HG02852 (cell line): ENCODE results near the gene ITPK1.
"Not testable (repeated sequence)": the region's sequence is repeated elsewhere in the genome, so short reads cannot be mapped to it uniquely, and the experiment has no call there.

ENCODE experiments used
- ATAC-seq: cut with Tn5 transposase; IDR thresholded peaks from one replicate; pipeline ENCODE4 v1.9.1; 2021; ENCODE audit warnings: mild to moderate bottlenecking, moderate library complexity; ENCODE audit not compliant: unreplicated experiment

Gene ITPK1

DNA sequence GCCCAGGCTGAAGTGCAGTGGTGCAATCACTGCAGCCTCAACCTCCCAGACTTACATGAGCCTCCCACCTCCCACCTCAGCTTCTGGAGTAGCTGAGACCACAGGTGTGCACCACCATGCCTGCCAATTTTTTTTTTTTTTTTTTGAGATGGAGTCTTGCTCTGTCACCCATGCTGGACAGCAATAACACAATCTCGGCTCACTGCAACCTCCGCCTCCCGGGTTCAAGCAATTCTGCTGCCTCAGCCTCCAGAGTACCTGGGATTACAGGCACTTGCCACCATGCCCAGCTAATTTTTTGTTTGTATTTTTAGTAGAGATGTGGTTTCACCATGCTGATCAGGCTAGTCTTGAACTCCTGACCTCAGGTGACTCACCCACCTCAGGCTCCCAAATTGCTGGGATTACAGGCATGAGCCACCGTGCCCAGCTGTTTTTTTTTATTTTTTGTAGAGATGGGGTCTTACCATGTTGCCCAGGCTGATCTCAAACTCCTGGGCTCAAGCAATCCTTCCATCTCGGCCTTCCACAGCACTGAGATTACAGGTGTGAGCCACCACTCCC lies 15.6 kb upstream of the ITPK1 start:
- not testable (repeated sequence) for ATAC-seq

- ATAC-seq: no peak
Measured at GRCh38 chr14:93128725-93129459, 13.2 kb upstream of the ITPK1 start.

GRCh38 chr14:93126111-93126510 lies 10.4 kb upstream of the ITPK1 start:
- no peak for ATAC-seq

DNA sequence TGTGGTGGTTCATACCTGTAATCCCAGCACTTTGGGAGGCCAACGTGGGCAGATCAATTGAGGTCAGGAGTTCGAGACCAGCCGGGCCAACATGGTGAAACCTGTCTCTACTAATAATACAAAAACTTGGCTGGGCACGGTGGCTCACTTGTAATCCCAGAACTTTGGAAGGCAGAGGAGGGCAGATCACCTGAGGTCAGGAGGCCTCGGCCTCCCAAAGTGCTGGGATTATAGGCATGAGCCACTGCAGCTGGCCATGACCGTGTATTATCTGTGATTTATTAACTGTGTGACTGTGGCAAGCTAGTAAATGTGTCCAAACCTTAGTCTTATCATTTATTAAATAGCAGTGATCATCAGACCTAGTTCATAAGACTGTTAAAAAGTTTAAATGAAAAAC lies 7.1 kb upstream of the ITPK1 start:
- ATAC-seq: no peak

- ATAC-seq: no peak
Measured at GRCh38 chr14:93121030-93121834, 5.5 kb upstream of the ITPK1 start.

DNA sequence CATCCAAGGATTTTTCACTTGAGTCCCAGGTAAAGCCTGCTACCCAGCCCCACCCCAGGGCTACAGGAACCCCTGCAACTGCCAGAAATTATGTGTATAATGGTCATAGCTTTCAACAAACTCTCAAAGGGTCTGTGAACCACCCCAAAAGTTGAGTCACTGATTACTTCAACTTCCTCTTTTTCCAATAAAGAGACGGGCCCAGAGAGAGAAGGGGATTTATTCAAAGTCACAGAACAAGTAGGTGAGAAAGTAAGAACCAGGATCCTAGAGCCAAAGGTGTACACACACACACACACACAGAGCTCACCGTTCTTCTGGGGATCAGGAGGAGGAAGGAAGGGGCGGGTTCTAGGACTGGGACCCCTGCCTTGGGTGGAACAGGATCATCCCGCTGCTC lies 4.8 kb upstream of the ITPK1 start:
- ATAC-seq: no peak

GRCh38 chr14:93116676-93117200 lies 1.0 kb upstream of the ITPK1 start:
- ATAC-seq: no peak

DNA sequence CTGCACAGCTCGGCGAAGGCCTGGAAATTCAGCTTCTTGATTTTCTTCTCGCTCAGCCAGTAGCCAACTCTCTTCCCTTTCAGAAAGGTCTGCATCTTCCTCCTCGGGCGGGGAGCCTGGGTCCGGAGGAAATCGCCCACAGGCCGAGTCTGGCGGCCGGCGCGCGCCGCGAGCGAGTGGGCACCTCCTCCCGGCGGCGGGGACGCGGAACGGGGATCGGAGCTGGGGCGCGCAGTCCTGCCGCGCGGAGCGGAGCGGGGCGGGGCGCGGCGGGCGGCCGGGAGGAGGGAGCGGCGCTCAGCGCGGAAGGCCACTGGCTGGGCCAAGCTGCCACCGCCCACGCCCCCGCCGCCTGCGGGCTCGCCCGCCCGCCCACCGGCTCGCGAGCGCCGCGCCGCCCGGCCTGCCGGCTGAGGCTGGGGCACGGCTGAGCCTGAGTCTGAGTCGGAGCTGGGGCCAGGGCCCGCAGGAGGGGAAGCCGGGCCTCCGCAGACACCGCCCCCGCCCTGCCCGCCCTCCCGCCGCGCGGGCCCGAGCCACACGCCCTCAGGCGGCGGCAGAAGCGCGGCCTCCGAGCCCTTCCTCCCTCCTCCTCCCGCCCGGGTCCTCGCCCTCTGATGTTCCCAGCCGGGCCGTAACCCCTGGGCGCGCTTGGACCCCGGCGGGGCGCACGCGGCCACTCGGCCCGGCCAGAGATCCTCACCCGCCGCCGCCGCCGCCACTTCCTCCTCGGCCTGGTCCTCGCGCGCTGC lies 480 bp downstream of the ITPK1 start:
- peak; percentile 77 for ATAC-seq

GRCh38 chr14:93114713-93115068 lies 1.0 kb downstream of the ITPK1 start:
- ATAC-seq: no peak

DNA sequence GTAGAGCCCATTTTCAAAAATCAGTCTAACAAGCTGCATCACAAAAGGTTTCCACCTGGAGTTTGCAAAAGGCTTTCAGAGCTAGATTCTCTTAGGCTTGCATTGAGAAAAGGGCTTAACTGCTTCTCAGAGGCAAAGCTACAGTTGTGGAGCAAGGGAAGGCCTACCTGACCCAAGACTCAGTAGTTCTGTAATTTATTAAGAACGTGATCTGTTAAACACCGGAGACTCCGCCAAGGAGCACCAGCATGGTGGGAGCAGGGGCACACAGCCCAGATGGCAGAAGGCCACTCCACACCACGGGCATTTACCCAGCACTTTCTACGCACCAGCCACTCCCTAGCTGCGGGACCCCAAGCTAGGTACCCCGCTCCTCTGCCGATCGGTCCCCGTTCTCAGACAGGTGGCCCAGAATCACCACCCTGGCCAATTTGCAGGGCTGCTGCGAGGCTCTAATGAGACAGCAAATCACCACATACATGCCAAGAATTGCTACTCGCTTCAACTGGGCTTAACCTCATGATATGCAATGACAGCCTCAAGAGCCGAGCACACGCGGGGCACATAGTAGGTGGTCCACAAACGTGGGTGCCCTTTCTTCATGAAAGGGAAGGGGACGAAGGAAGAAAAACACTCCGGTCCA lies 1.5 kb downstream of the ITPK1 start:
- no peak for ATAC-seq

DNA sequence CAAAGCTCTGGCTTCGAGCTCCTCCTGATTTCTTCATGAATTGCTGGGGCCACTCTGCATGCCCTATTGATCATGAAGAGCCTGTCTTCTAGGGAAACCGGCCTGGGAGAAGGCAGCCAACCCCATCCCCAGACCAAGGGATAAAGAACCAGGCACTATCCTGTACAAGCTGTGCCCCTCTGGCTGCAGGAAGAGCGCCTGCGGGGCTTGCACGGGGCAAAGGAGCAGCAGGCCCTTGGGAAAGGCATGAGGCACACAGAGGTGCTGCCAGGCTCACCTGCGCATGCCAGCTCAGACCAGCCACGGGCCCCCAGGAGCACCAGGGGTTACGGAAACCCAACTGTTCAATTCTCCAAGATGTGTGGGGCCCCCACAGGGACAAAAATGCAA lies 2.1 kb downstream of the ITPK1 start:
- no peak for ATAC-seq

- ATAC-seq: no peak
Measured at GRCh38 chr14:93112891-93113677, 2.6 kb downstream of the ITPK1 start.

GRCh38 chr14:93111541-93111940 lies 4.2 kb downstream of the ITPK1 start:
- not testable (repeated sequence) for ATAC-seq

- no peak for ATAC-seq
Measured at GRCh38 chr14:93110856-93111419, 4.8 kb downstream of the ITPK1 start.

DNA sequence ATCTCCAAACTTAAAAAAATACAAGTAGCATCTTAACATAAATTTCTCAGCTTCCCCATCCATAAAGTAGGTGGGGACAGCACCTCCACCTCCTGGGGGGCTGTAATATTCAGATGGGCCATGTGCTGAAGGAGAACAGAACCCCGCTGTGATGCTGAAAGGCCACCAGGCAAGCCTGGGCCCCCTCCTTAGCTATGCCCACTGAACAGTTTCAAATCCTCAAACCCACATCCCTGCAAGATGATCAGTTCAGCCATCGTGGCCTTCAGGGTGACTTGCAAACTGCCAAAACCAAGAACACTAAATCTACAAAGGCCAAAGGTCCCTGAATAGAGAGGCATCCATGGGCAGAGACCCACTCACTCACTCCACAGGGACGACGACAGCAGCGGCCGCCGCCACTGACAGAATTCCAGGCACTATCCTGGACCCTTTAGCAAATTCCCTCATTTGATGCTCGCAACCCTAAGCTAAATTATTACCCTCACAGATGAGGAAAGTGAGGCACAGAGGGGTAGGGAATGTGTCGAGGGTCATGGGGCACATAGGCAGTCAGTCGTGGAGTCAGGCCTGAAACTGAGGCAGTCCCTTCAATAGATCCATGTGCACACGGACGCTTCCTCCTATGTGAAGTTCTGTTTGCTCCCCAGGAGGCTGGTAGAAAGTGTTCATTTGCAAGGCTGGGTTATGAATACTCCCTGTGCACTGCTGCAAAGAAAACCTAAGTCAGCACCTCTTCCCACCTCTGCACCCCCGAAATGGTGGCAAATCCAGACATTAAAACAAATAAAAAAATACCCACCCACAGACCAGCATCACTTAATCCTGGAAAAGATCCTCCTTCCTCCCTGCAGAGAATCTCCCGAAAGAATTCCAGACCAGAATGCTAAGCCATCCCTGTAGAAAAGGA lies 5.9 kb downstream of the ITPK1 start:
- ATAC-seq: no peak

- ATAC-seq: no peak
Measured at GRCh38 chr14:93108105-93108504, 7.6 kb downstream of the ITPK1 start.

- ATAC-seq: no peak
Measured at GRCh38 chr14:93107453-93107852, 8.3 kb downstream of the ITPK1 start.

- no peak for ATAC-seq
Measured at GRCh38 chr14:93106541-93107156, 9.1 kb downstream of the ITPK1 start.
